ENCODE data around the gene STRIP1. TPM values are rescaled to one million over a fixed set of nuclear protein-coding genes. Genes with fewer than 3 reads are reported as not detected.
"Not testable (repeated sequence)": the region's sequence is repeated elsewhere in the genome, so short reads cannot be mapped to it uniquely, and the experiment has no call there.

STRIP1 gene
- total and polyA plus RNA-seq, 2 of the 8 experiments (the other 6 are each of a cell fraction or from before 2014, with no cell fraction given), result 21.3 to 45.6 TPM

DNA sequence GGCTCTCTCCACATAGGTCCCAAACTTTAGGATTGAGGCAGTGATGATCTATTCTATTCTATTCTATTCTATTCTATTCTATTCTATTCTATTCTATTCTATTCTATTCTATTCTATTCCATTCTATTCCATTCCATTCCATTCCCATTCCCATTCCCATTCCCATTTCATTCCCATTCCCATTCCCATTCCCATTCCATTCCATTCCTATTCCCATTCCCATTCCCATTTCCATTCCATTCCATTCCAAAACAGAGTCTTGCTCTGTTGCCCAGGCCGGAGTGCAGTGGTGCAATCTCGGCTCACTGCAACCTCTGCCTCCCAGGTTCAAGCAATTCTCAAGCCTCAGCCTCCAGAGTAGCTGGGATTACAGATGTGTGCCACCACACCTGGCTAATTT, 45.6 kb downstream of the STRIP1 start:
- POLR2A ChIA-PET (ENCODE audit: partially characterized antibody), result interaction anchor here (1.1 to 1.4 kb wide), 2 partner anchors 11 to 46 kb away, joined by 3 read pairs; partner anchors contain the start of gene STRIP1
- H4K8ac ChIP-seq (ENCODE audit: extremely low read depth, insufficient read depth, low read length); FAIRE-seq: not testable (repeated sequence)

More for the DNA sequence above, 45.6 kb downstream of the STRIP1 start:
- not testable (repeated sequence) for DNase-seq (ENCODE audit: low read depth in 1 of 2, low spot score in 2 of 2); H3K9me3 ChIP-seq (ENCODE audit: insufficient read depth in 2 of 2, low read depth in 1 of 2, low read length in 1 of 2); H2BK120ac ChIP-seq (replicated peaks; ENCODE audit: low read depth, low read length); H3K23ac ChIP-seq (ENCODE audit: insufficient read length); H2BK20ac ChIP-seq (ENCODE audit: low read length); H2AFZ ChIP-seq (ENCODE audit: low read length); H2BK5ac ChIP-seq (ENCODE audit: low read depth, low read length); H3K79me2 ChIP-seq (ENCODE audit: control insufficient read depth in 1 of 2, insufficient read depth in 2 of 2, low read length in 2 of 2); H3K36me3 ChIP-seq (ENCODE audit: control insufficient read depth in 2 of 4, insufficient read depth in 4 of 4, low read length in 3 of 4); H3K23me2 ChIP-seq (ENCODE audit: low read depth, low read length); H4K5ac ChIP-seq (ENCODE audit: insufficient read length, low read depth, low read length); H3K79me1 ChIP-seq (ENCODE audit: low read depth, low read length); H3K4me2 ChIP-seq (ENCODE audit: insufficient read depth in 1 of 2, low read depth in 2 of 2, low read length in 2 of 2); H3K4me1 ChIP-seq (replicated peaks in 1 of 4; ENCODE audit: control insufficient read depth in 3 of 4, insufficient read depth in 4 of 4, low read length in 3 of 4); H4K20me1 ChIP-seq (replicated peaks in 1 of 2; ENCODE audit: control insufficient read depth in 1 of 2, insufficient read depth in 2 of 2, low read length in 2 of 2); H3K56ac ChIP-seq (replicated peaks; ENCODE audit: insufficient read length, low read depth, low read length); H3K9ac ChIP-seq (replicated peaks in 1 of 4; ENCODE audit: extremely low read depth in 1 of 4, low read depth in 3 of 4, low read length in 3 of 4); H3K4ac ChIP-seq (replicated peaks; ENCODE audit: insufficient read length, low read depth, low read length); H2BK15ac ChIP-seq (ENCODE audit: low read length); H2AK5ac ChIP-seq (ENCODE audit: low read depth, low read length); H3K27ac ChIP-seq (ENCODE audit: low read depth, low read length); H3K18ac ChIP-seq (ENCODE audit: extremely low read depth, low read length); H3K14ac ChIP-seq (ENCODE audit: insufficient read length); H3K4me3 ChIP-seq (ENCODE audit: extremely low read depth in 1 of 4, insufficient read depth in 2 of 4, low read depth in 3 of 4, low read length in 4 of 4); H2BK12ac ChIP-seq (ENCODE audit: low read depth, low read length); H4K91ac ChIP-seq (replicated peaks; ENCODE audit: insufficient read length, low read length)
- CTCF ChIA-PET (ENCODE audit: partially characterized antibody), result interaction anchor here (0.6 to 52.4 kb wide), 4 partner anchors 8 to 434 kb away, joined by 3 to 1450 read pairs (median 446); partner anchors contain the start of genes ALX3, STRIP1 and UBL4B
- peaks cover 34 to 57% (median 42%) of the 10 kb centered on the region in 4 experiments for H3K27me3 ChIP-seq (replicated peaks in 1 of 4; ENCODE audit: control insufficient read depth in 3 of 4, extremely low read depth in 1 of 4, insufficient read depth in 3 of 4, low read length in 3 of 4)
- 96% methylated on average over 2 of the region's 2 CpGs; no CpG with 5 or more reads in 1 of the 2 experiments for WGBS, 2 experiments (ENCODE audit: extremely low coverage in 1 of 2, insufficient coverage in 1 of 2, insufficient read length in 1 of 2, insufficient replicate concordance in 2 of 2, low coverage in 1 of 2, low lambda C conversion rate in 2 of 2, missing lambda C conversion rate in 1 of 2)
